ENCODE data around the gene CTRB2. TPM values are rescaled to one million over a fixed set of nuclear protein-coding genes. Genes with fewer than 3 reads are reported as not detected.

CTRB2 gene
- total and polyA plus RNA-seq, 5 donors, result 0.14 to 2.9 TPM; not detected in 3

Other genes with a start within 250 kb of the CTRB2 start
- 10 to 100 TPM; 35.0 to 62.3 (median 47.2) TPM for gene WDR59, start 222.0 kb downstream of the CTRB2 start, total RNA-seq
- 17.4 TPM for gene WDR59, start 222.0 kb downstream of the CTRB2 start, polyA plus RNA-seq
- 10 to 100 TPM; 10.8 to 19.6 (median 13.7) TPM for gene ZNRF1, start 208.1 kb downstream of the CTRB2 start, total RNA-seq
- gene ZNRF1, start 208.1 kb downstream of the CTRB2 start, polyA plus RNA-seq, result 10.7 TPM
- gene LDHD, start 90.4 kb downstream of the CTRB2 start, total RNA-seq, result 10 to 100 TPM; 28.2 to 55.9 (median 39.5) TPM
- 56.5 TPM for gene LDHD, start 90.4 kb downstream of the CTRB2 start, polyA plus RNA-seq
- gene ZFP1, start 58.6 kb downstream of the CTRB2 start, total RNA-seq, result 10 to 100 TPM in 1 of 4 donors, 1 to 10 TPM in 3; 6.4 to 11.2 (median 9.1) TPM
- gene ZFP1, start 58.6 kb downstream of the CTRB2 start, polyA plus RNA-seq, result 3.8 TPM
- under 1 TPM in 1 of 4 donors, not detected in 3; 0.62 TPM for gene CTRB1, start 11.8 kb upstream of the CTRB2 start, total RNA-seq
- 0.27 TPM for gene CTRB1, start 11.8 kb upstream of the CTRB2 start, polyA plus RNA-seq
- gene BCAR1, start 44.5 kb upstream of the CTRB2 start, total RNA-seq, result 10 to 100 TPM; 58.1 to 68.8 (median 68.0) TPM
- 53.1 TPM for gene BCAR1, start 44.5 kb upstream of the CTRB2 start, polyA plus RNA-seq
- gene CFDP1, start 226.3 kb upstream of the CTRB2 start, total RNA-seq, result 10 to 100 TPM; 23.7 to 36.8 (median 27.6) TPM
- gene CFDP1, start 226.3 kb upstream of the CTRB2 start, polyA plus RNA-seq, result 40.8 TPM

Data from right cardiac atrium (tissue), 5 donors.